Hepatocyte (in vitro differentiated cells): Measurements from ENCODE around the gene SLAMF9.

Experiments used
- EZH2phosphoT487 ChIP-seq: fragments of 200-600 bp; sonication (generic); IDR thresholded peaks from one replicate; pipeline ENCODE4 v1.6.1; 2018; ENCODE audit warnings: antibody characterized with exemption, mild to moderate bottlenecking, low read depth, moderate library complexity; ENCODE audit not compliant: unreplicated experiment, severe bottlenecking
- TF ChIP-seq, protein P1 (sequence below): fragments of 200-600 bp; sonication (generic); IDR thresholded peaks from 2 replicates; pipeline ENCODE4 v1.5.1; 2016; ENCODE audit warnings: antibody characterized with exemption, mild to moderate bottlenecking; ENCODE audit not compliant: poor library complexity

- TF ChIP-seq, protein P1, sequence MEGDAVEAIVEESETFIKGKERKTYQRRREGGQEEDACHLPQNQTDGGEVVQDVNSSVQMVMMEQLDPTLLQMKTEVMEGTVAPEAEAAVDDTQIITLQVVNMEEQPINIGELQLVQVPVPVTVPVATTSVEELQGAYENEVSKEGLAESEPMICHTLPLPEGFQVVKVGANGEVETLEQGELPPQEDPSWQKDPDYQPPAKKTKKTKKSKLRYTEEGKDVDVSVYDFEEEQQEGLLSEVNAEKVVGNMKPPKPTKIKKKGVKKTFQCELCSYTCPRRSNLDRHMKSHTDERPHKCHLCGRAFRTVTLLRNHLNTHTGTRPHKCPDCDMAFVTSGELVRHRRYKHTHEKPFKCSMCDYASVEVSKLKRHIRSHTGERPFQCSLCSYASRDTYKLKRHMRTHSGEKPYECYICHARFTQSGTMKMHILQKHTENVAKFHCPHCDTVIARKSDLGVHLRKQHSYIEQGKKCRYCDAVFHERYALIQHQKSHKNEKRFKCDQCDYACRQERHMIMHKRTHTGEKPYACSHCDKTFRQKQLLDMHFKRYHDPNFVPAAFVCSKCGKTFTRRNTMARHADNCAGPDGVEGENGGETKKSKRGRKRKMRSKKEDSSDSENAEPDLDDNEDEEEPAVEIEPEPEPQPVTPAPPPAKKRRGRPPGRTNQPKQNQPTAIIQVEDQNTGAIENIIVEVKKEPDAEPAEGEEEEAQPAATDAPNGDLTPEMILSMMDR = no peak
- no peak for TF ChIP-seq EZH2phosphoT487
These were observed 19.4 kb upstream of the SLAMF9 start for GRCh38 chr1:159973350-159973940.
